Jurkat, Clone E6-1 (cell line): ENCODE results near the gene SEBOX.

Experiments
- DNase-seq: peaks from one replicate; pipeline ENCODE4 v3.0.0-alpha.2; 2011; ENCODE audit warnings: low read depth, low spot score
- H3K4me3 ChIP-seq: 2 replicates; pipeline ENCODE4 v1.5.1; 2011; ENCODE audit warnings: mild to moderate bottlenecking, low read length, control low read depth, moderate library complexity

The SEBOX gene

DNA sequence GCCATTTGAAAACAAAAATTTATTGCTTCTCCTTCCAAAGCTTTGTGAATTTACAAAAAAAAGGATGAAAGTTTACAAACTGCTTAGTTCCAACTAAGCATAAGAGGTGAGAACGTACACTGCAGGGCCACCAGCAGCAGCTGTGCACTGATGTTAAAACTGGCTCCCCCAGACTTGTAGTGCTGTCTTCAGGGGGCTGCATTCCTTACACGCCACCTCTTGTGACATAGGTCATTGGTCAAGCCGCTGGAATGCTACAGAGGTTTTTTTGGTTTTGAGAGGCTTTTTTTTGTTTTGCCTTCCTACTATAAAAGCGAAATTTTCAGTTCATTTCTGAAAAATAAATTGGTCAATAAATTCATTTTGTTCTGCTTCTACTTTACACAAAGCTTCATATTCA, 36.7 kb downstream of the SEBOX start:
- DNase-seq: no peak
- no peak overlapping the region for H3K4me3 ChIP-seq

DNA sequence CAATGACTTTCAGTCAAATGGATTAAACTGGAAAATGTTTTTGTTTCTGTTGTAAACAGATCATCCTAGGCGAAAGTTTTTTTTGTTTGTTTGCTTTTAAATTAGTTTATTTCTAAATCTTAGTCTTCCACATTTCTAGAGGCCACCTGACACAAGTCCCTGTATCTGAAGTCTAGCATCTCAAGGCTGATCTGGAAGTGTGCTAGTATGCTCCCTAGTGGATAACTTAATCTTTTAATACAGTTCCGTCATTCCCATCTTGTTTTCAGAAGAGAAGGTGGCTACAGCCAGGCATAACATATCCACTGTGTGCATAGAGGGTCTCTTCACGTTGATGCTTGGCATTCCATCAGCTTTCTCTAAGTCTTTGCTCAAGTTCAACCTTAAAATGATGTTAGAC, 37.3 kb downstream of the SEBOX start:
- H3K4me3 ChIP-seq: no peak overlapping the region
- DNase-seq: no peak

DNA sequence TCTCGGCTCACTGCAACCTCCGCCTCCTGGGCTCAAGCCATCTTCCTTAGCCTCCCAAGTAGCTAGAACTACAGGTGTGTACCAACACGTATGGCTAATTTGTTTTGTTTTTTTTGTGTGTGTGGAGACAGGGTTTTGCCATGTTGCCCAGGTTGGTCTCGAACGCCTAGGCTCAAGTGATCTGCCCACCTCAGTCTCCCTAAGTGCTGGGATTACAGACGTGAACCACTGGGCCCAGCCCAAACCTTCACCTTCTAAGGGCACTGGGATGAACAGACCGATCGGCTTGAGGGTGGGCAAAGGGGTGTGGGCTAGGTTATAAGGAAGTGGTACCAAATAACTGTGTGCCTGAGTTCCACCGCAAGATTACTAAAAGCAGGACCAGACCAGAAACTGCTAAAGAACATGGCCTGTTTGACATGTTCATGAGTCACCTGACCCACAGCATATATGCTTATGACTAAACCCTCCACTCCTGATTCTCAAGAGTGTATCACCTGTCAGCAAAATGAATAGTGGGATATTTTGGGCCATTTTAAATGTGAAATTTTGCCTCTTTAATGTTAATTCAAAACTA, 37.9 kb downstream of the SEBOX start:
- no peak overlapping the region for H3K4me3 ChIP-seq
- no peak for DNase-seq

- DNase-seq: no peak
- H3K4me3 ChIP-seq: no peak overlapping the region
Measured at GRCh38 chr17:28326114-28326513, 38.9 kb downstream of the SEBOX start.

- H3K4me3 ChIP-seq: no peak overlapping the region
- DNase-seq: no peak
Measured at GRCh38 chr17:28325211-28325610, 39.8 kb downstream of the SEBOX start.

GRCh38 chr17:28324781-28325180, 40.2 kb downstream of the SEBOX start:
- H3K4me3 ChIP-seq: no peak overlapping the region
- DNase-seq: no peak

- DNase-seq: no peak
Measured at GRCh38 chr17:28324267-28324745, 40.7 kb downstream of the SEBOX start.

GRCh38 chr17:28320215-28321061, 44.6 kb downstream of the SEBOX start:
- no peak for DNase-seq
- peak overlapping the region; percentile 95 for H3K4me3 ChIP-seq

More at GRCh38 chr17:28324267-28324745, 40.7 kb downstream of the SEBOX start:
- H3K4me3 ChIP-seq: no peak overlapping the region

DNA sequence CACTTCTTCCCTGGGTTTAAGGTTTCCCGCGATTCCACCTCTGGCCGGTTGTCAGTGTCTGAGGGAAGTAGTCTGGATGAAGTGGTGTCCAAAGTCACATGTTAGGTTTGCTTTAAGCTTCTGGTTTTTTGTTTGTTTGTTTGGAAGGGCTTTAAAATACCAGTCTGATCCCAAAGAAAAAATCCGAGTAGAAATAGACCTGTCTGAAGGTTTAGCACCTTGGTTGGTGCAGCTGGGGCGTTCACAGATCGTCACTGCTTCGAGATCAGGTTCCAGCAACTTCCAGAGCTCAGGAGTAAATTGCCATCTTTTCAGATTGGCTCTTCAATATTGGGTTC, 45.4 kb downstream of the SEBOX start:
- DNase-seq: no peak
- H3K4me3 ChIP-seq: peak overlapping the region; percentile 95

GRCh38 chr17:28318759-28319597, 46.0 kb downstream of the SEBOX start, which contains the start of gene TMEM97:
TMEM97 (plus strand) TSS chr17:28319200; CDS start chr17:28319240, 40 bp downstream.
- DNase-seq: peak; percentile 97
- H3K4me3 ChIP-seq: peak within 1 kb of the TSS; percentile 95

- DNase-seq: no peak
- H3K4me3 ChIP-seq: peak overlapping the region; percentile 95
Measured at GRCh38 chr17:28317966-28318758, 46.8 kb downstream of the SEBOX start.

DNA sequence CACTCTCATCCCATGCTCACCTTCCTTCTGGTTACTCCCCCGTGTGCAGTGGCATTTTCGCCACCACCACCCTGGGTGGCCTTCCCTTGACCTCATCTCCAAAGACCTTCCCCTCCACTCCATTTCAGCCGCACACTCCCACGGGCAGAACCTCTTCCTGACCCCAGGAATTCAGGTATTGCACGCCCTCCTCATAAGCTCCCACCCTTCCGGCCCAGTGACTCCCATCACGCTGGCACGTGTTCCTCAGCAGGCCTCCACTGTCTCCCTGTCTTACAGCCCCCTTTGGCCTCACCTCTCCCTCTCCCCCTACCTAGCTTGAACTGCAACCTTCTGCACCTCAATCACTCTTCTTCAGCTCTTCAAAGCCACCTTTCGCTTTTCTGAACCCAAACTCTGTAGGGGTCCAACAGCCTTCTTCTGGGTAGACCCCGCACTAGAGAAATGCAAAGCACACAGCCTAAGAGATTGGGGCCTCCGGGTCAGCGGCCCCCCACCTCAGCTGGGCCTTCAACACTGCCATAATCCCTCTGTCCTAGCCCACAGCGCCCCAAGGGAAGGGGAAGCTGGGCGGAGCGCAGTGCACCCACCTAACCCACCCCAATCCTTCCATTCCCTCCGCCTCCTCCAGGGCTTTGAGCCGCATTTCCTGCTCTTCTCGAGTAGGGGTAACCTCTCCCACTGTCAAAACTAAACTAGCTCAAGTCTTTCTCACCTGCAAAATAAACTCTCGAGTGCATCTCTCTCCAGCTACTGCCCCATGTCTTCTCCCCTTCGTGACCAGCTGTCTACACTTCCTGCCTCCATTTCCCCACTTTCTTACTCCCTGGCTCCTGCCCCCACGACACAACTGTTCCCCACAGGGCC, 47.7 kb downstream of the SEBOX start:
- peak overlapping the region; percentile 95 for H3K4me3 ChIP-seq
- DNase-seq: no peak

GRCh38 chr17:28315846-28316705, 48.9 kb downstream of the SEBOX start:
- DNase-seq: no peak
- H3K4me3 ChIP-seq: no peak overlapping the region

GRCh38 chr17:28313841-28314240, 51.2 kb downstream of the SEBOX start:
- no peak overlapping the region for H3K4me3 ChIP-seq

More at GRCh38 chr17:28313841-28314240, 51.2 kb downstream of the SEBOX start:
- DNase-seq: no peak
